Testis (tissue), 3 donors: ENCODE data around the gene EHD4. TPM values are rescaled to one million over a fixed set of nuclear protein-coding genes. Genes with fewer than 3 reads are reported as not detected.

Experiments
- microRNA-seq, 2 donors: library from miRNA; unstranded; fragments of <30 nt; microRNA quantifications; one replicate each; pipeline ENCODE4, GENCODE V29; 2016; ENCODE audit warnings: borderline number of aligned reads in 2 of 2, borderline replicate concordance in 1 of 2
- polyA plus RNA-seq: library from polyadenylated mRNA; stranded (reverse); fragments of 350-450 nt; fragmentation: Illumina TruSeq; extraction: RNeasy Lipid Tissue Mini Kit (QIAGEN cat#74804); gene quantifications from one replicate; pipeline ENCODE4 v1.2.3, GENCODE V29; 2014; ENCODE audit warnings: low read depth, low replicate concordance; ENCODE audit not compliant: insufficient read depth
- small RNA-seq, 2 donors: library from RNA; depleted of rRNA; stranded (forward); fragments of <200 nt; gene quantifications; one replicate each; pipeline ENCODE3, GENCODE V24; 2016
- total RNA-seq, 2 donors: library from RNA; depleted of rRNA; stranded (reverse); fragments of >200 nt; gene quantifications; one replicate each; pipeline ENCODE4 v1.2.3, GENCODE V29; 2016

Gene EHD4
- total and polyA plus RNA-seq, 3 donors from 2014 or later: 8.0 to 10.2 (median 9.4) TPM

Small RNA genes within 50 kb of the gene (microRNA-seq; reads per million reads assigned to microRNA genes)
- 0 reads per million in 2 donors for gene MIR4310

Small RNA genes within 50 kb of the gene (small RNA-seq; reads per million reads assigned to genes)
- gene MIR4310 (0 reads per million in 2 donors), gene RNA5SP393 (0 reads per million in 2 donors)

Other genes starting within 250 kb of the EHD4 start
- 100 to 1,000 TPM; 156 to 159 TPM for gene MAPKBP1, start 198.1 kb downstream of the EHD4 start, total RNA-seq
- gene MAPKBP1, start 198.1 kb downstream of the EHD4 start, polyA plus RNA-seq: 76.2 TPM
- 10 to 100 TPM; 18.6 to 21.6 TPM for gene JMJD7, start 144.5 kb downstream of the EHD4 start, total RNA-seq
- 10.5 TPM for gene JMJD7, start 144.5 kb downstream of the EHD4 start, polyA plus RNA-seq
- 10 to 100 TPM; 16.4 to 16.6 TPM for gene PLA2G4B, start 133.7 kb downstream of the EHD4 start, total RNA-seq
- gene PLA2G4B, start 133.7 kb downstream of the EHD4 start, polyA plus RNA-seq: 7.4 TPM
- gene SPTBN5, start 78.5 kb downstream of the EHD4 start, total RNA-seq: 1 to 10 TPM; 1.4 to 3.1 TPM
- gene SPTBN5, start 78.5 kb downstream of the EHD4 start, polyA plus RNA-seq: 1.4 TPM
- gene PLA2G4E, start 48.5 kb upstream of the EHD4 start, total RNA-seq: under 1 TPM; 0.31 to 0.71 TPM
- 0.67 TPM for gene PLA2G4E, start 48.5 kb upstream of the EHD4 start, polyA plus RNA-seq
- under 1 TPM; 0.16 to 0.43 TPM for gene PLA2G4D, start 122.0 kb upstream of the EHD4 start, total RNA-seq
- gene PLA2G4D, start 122.0 kb upstream of the EHD4 start, polyA plus RNA-seq: 0.11 TPM
- gene PLA2G4F, start 184.1 kb upstream of the EHD4 start, total RNA-seq: under 1 TPM; 0.12 to 0.31 TPM
- 0.15 TPM for gene PLA2G4F, start 184.1 kb upstream of the EHD4 start, polyA plus RNA-seq
- 100 to 1,000 TPM; 120 to 135 TPM for gene VPS39, start 235.7 kb upstream of the EHD4 start, total RNA-seq
- 71.8 TPM for gene VPS39, start 235.7 kb upstream of the EHD4 start, polyA plus RNA-seq